ENCODE data around the gene RPL22L1. TPM values are rescaled to one million over a fixed set of nuclear protein-coding genes. Genes with fewer than 3 reads are reported as not detected.

The RPL22L1 gene
- total and polyA plus RNA-seq, 12 donors: 22.1 to 143 (median 58.4) TPM

DNA sequence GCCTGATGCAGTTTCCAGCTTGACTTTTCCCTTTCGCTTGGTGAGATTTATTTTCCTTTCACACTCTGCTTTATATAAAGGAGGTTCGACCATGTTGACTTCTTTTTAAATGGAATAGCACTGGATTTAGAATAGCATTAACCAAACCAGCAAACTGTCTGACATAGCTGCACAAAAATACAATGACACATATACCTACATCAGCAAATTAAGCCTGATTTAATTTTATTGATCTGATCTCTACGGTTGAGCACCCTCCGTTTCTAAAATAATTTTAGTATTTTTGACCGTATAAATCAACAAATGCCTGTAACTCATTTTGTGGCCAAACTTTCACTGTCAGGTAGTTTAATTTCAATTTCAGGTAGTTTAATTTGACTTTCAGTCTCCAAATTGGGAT lies 44.2 kb upstream of the RPL22L1 start:
- Histone ChIP-seq H3K27ac (no peak overlapping the region), H3K9me3 (replicated peaks in 1 of 3) (peaks cover 0 to 10% (median 0%) of the 10 kb centered on the region in 3 donors), H3K27me3 (no peaks in the 10 kb centered on the region), H3K4me1 (replicated peaks in 1 of 2) (no peaks in the 10 kb centered on the region), H3K36me3 (replicated peaks in 1 of 2) (no peaks in the 10 kb centered on the region), H3K4me3 (no peak overlapping the region)
- DNase-seq: no peak
- 81 to 89% (median 88%) methylated on average over 5 of the region's 5 CpGs for WGBS, 4 donors
- TF ChIP-seq POLR2A (IDR thresholded peaks at IDR 0.05): no peak
- TF ChIP-seq, protein P1, sequence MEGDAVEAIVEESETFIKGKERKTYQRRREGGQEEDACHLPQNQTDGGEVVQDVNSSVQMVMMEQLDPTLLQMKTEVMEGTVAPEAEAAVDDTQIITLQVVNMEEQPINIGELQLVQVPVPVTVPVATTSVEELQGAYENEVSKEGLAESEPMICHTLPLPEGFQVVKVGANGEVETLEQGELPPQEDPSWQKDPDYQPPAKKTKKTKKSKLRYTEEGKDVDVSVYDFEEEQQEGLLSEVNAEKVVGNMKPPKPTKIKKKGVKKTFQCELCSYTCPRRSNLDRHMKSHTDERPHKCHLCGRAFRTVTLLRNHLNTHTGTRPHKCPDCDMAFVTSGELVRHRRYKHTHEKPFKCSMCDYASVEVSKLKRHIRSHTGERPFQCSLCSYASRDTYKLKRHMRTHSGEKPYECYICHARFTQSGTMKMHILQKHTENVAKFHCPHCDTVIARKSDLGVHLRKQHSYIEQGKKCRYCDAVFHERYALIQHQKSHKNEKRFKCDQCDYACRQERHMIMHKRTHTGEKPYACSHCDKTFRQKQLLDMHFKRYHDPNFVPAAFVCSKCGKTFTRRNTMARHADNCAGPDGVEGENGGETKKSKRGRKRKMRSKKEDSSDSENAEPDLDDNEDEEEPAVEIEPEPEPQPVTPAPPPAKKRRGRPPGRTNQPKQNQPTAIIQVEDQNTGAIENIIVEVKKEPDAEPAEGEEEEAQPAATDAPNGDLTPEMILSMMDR (IDR thresholded peaks at IDR 0.05): no peak
- intact Hi-C loops (cut with DNase I): no loop called here

- 88 to 95% (median 93%) methylated on average over 3 of the region's 3 CpGs for WGBS, 4 donors
Observed at GRCh38 chr3:170911051-170911450, 41.1 kb upstream of the RPL22L1 start.

GRCh38 chr3:170910542-170910941 lies 40.5 kb upstream of the RPL22L1 start:
- H3K9me3 ChIP-seq (replicated peaks in 1 of 3): peaks cover 0 to 10% (median 0%) of the 10 kb centered on the region in 3 donors
- no peak for DNase-seq
- no peaks in the 10 kb centered on the region for H3K36me3 ChIP-seq (replicated peaks in 1 of 2)
- no peak overlapping the region for H3K4me3 ChIP-seq
- intact Hi-C loops (cut with DNase I): no loop called here
- H3K27me3 ChIP-seq: no peaks in the 10 kb centered on the region
- H3K4me1 ChIP-seq (replicated peaks in 1 of 2): peaks cover 0 to 3% of the 10 kb centered on the region in 2 donors
- H3K27ac ChIP-seq: no peak overlapping the region
- TF ChIP-seq, protein P1 (IDR thresholded peaks at IDR 0.05): no peak
- TF ChIP-seq POLR2A (IDR thresholded peaks at IDR 0.05): no peak

More at GRCh38 chr3:170911051-170911450, 41.1 kb upstream of the RPL22L1 start:
- H3K36me3 ChIP-seq (replicated peaks in 1 of 2): no peaks in the 10 kb centered on the region
- H3K27me3 ChIP-seq: no peaks in the 10 kb centered on the region
- intact Hi-C loops (cut with DNase I): no loop called here
- no peak for DNase-seq
- H3K9me3 ChIP-seq (replicated peaks in 1 of 3): peaks cover 0 to 10% (median 0%) of the 10 kb centered on the region in 3 donors
- no peak for TF ChIP-seq POLR2A (IDR thresholded peaks at IDR 0.05)
- TF ChIP-seq, protein P1 (IDR thresholded peaks at IDR 0.05): no peak
- H3K4me1 ChIP-seq (replicated peaks in 1 of 2): peaks cover 0 to 3% of the 10 kb centered on the region in 2 donors
- no peak overlapping the region for H3K4me3 ChIP-seq
- no peak overlapping the region for H3K27ac ChIP-seq

DNA sequence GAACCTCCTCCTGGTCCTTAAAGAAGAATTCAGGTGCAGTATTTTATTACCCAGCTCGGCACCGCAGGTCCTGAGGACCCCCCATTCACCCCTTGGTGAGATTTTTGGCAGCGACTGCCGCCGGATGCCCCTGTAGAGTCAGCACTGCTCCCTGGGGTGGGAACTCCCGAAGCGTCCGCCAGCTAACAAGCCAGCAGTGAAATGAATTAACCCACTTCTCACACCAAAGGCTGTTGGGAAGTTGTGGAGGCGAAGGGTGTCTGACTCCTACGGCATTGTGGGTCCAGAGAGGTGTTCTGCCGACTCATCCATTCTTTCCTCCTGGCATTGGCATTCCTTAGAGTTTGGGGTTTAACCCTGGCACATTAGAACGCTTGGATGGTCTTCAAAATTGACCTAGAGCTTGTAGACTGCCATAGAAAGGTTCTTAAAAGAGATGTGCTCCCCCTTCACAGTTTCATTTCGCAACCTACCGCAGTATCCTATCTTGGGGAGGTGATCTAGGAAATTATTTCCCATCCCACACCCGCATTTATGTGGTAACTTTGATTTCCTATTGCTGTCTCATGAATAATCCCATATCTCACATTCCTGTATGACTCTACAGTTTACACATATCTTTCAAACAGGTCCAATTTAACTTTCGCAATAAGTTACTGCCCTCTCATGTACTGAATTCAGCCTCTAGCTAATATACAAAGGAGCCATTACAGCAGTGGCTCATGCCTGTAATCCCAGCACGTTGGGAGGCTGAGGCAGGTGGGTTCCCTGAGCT lies 39.3 kb upstream of the RPL22L1 start:
- TF ChIP-seq, protein P1 (IDR thresholded peaks at IDR 0.05): no peak
- TF ChIP-seq POLR2A (IDR thresholded peaks at IDR 0.05): no peak
- Histone ChIP-seq H3K4me1 (replicated peaks in 1 of 2) (peaks cover 0 to 3% of the 10 kb centered on the region in 2 donors), H3K4me3 (peak overlapping the region in 1 of 4 donors; percentile 77), H3K27ac (no peak overlapping the region), H3K27me3 (no peaks in the 10 kb centered on the region), H3K36me3 (replicated peaks in 1 of 2) (no peaks in the 10 kb centered on the region), H3K9me3 (replicated peaks in 1 of 3) (peaks cover 0 to 10% (median 0%) of the 10 kb centered on the region in 3 donors)
- DNase-seq: peak in 1 of 7 donors; percentile 9
- WGBS, 4 donors: 89 to 94% (median 91%) methylated on average over 11 to 17 of the region's 17 CpGs
- intact Hi-C loops (cut with DNase I): no loop called here

Data from adrenal gland (tissue), 12 donors.